Retinal pigment epithelial cell (primary cell): ENCODE measurements around the gene POMP.

Source experiments
- DNase-seq: peaks from one replicate; pipeline ENCODE4 v3.0.0-alpha.2; 2010; ENCODE audit warnings: low read depth
- H3K4me3 ChIP-seq: 2 replicates; pipeline ENCODE4 v1.5.1; 2011; ENCODE audit warnings: mild to moderate bottlenecking, low read length, control low read depth, moderate library complexity
- TF ChIP-seq, protein P1 (sequence below): conservative IDR thresholded peaks from 2 replicates; pipeline ENCODE4 v1.5.1; 2011; ENCODE audit warnings: low read depth, low read length, control low read depth, inconsistent platforms

Gene POMP

DNA sequence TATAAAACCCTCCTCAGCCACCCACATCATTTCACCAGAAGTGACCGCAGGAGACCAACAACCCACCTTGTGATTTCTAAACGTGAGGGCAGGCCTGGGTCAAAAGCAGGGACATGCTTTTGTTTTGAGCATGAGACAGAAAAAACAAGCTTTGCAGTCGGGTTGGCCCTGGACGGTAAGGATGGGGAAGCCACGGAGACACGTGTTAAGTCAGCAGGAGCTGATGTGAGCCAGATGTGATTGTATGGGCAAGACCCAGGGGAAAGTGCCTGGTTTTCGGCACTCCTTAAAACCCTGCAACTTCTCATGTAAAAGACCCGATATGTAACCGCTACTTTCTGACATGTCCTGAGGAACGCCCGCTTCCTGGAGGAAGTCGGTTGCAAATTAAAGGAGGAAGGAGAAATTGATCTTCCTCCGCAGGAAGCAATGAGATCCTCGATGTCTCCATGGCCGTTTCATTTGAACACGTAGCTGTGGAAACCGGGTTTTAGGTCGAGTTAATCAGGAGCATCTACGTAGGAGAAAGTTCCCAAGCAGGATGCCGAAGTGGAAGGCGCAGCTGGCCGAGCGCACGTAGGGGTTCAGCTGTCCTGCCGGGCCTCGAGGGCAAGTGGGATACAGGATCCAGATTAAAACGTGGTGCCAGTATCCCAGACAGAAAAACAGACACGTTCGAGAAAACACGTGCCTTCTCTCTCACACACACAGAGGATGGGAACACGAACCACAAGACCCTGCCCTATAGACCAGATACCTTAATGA is 40.5 kb upstream of the POMP start:
- no peak overlapping the region for H3K4me3 ChIP-seq
- TF ChIP-seq, protein P1, sequence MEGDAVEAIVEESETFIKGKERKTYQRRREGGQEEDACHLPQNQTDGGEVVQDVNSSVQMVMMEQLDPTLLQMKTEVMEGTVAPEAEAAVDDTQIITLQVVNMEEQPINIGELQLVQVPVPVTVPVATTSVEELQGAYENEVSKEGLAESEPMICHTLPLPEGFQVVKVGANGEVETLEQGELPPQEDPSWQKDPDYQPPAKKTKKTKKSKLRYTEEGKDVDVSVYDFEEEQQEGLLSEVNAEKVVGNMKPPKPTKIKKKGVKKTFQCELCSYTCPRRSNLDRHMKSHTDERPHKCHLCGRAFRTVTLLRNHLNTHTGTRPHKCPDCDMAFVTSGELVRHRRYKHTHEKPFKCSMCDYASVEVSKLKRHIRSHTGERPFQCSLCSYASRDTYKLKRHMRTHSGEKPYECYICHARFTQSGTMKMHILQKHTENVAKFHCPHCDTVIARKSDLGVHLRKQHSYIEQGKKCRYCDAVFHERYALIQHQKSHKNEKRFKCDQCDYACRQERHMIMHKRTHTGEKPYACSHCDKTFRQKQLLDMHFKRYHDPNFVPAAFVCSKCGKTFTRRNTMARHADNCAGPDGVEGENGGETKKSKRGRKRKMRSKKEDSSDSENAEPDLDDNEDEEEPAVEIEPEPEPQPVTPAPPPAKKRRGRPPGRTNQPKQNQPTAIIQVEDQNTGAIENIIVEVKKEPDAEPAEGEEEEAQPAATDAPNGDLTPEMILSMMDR = no peak
- no peak for DNase-seq

DNA sequence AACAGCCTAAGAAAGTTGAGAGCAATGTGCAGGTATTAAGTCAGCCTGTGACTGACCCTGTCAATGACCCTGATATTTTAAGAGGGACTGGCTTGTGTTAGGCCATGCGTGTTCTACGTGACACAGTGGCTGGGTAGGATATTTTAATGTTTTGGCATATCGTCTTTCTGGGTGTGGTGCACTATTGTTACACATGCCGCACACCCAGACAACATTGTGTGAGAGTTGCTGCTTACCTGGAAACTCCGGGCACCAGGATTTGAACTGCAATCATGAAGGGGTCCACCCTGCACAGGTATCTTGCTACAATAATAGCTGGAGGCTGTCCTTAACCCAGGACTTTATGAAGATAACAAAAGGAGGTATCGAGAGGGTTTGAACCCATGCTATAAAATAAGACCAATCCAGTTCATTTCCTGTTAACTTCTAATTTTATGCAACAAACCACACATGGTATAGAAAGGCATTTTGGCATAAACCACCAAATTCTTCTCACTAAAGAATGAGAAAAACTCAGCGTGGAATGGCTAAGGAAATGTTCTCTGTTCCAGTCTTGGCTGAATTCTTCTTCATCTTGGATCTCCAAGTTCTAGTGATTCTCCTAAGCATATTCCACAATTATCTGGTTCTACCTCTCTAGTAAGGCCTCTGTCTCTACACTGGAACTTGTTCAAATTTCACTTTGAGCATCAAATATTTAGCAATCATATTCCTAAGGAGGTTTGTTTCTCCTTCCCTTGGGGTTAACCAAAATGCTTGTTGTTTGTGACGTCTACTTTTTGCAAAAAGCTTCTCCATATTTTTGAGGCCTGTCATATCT is 38.7 kb upstream of the POMP start:
- no peak overlapping the region for H3K4me3 ChIP-seq
- TF ChIP-seq, protein P1 = no peak
- DNase-seq = no peak

DNA sequence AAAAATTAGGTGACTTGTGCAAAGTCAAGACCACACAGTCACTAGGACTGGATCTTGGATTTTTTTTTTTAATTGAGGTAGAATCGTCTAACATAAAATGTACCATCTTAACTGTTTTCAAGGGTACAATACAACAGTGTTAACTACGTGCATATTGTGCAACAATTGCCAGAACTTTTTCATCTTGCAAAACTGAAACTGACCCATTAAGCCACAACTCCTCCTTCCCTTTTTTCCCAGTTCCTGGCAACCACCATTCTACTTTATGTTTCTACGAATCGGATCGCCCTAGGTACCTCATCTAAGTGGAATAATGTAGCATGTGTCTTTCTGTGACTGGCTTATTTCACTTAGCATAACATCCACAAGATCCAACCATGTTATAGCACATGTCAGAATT is 37.5 kb upstream of the POMP start:
- no peak overlapping the region for H3K4me3 ChIP-seq
- no peak for DNase-seq
- TF ChIP-seq, protein P1 = no peak

DNA sequence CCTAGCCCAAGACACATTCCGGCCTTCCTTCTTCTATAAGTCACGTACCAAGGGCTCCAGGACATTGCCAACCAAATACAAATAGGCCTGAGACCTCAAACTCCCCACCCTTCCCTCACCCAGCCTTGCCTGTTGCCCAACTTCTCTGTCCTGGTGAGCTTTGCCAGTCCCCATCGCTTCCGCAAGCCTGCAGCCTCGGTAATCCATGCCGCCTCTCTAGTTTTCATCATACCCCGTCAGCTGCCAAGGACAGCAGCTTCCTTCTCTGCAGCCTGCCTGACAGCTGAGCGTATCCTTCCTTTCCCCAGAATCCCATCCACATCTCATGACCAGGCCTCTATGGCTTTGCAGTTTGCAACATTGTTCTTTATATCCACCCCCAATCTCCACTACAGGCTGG is 36.6 kb upstream of the POMP start:
- no peak overlapping the region for H3K4me3 ChIP-seq
- no peak for DNase-seq
- TF ChIP-seq, protein P1 = no peak

DNA sequence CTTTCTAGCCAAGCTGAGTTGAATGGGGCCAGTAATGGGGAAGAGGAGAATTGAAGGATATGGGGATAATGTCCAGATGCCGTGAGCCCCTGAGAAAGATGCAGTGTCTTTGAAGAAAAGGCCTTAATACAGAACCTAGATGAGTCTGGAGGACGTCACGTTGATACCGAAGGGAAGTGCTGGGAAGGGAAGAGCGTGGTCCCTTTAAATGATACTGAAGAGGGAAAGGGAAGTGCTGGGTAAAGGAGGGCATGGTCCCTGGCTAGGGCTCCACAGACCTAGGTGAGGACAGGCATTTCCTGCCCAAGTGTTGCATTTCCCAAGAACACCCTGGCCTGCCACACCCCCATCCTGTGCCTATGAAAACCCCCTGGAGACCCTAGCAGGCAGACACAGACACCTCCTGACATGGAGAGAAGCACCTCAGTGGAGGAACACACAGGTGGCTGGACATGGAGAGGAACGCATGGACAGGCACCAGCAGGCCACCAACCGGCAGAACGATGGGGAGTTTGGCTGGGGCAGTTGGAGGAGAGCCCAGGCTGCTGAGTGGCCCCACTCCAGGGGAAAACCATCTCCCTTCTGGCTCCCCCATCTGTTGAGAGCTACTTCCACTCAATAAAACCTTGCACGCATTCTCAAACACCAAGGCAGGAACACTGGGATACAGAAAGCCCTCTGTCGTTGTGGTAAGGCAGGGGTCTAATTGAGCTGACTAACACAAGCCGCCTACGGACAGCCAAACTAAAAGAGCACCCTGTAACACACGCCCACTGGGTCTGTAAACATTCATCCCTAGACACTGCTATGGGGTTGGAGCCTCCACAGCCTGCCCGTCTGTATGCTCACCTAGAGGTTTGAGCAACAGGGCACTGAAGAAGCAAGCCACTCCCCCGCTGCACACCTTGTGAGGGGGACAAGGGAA is 34.9 kb upstream of the POMP start:
- TF ChIP-seq, protein P1 = no peak

DNA sequence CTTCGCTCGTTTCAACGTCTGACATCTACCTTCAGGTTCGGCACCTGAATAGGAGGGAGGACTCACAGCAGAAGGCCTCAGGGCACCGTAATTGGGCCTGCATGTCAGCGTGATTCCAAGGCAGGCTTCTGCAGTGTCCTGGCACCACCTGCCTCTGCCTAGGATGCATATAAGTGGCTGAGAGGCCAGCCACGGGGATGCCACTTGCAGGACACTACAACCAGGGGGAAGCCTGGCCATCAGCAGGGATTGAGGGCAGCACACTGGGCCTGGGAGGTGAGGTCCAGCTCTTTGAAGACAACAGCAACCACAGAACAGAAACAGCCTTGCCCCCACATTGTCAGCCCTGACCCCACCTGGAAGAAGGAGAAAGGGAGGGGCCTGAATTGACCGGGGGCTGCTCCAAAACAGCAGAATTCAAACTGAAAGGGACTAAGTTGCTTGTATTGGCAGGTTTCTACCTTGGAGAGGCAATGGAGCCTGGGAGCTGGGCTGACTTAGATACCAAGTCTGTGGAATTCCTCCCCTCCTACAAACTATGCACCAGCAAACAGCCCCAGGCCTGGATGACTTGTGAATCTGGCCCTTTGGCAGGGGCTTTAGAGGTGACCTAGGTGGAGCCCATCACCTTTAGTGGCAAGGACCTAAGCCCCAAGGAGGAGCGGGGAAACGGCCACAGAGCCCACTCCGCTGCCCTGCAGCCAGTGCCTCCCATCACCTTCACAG is 34.1 kb upstream of the POMP start:
- no peak for DNase-seq
- TF ChIP-seq, protein P1 = no peak
- no peak overlapping the region for H3K4me3 ChIP-seq

More for the DNA sequence above, 34.9 kb upstream of the POMP start:
- DNase-seq = no peak
- no peak overlapping the region for H3K4me3 ChIP-seq
